Chondrocyte (in vitro differentiated cells): ENCODE data around the gene CNTRL. TPM values are rescaled to one million over a fixed set of nuclear protein-coding genes. Genes with fewer than 3 reads are reported as not detected.
"Not testable (repeated sequence)": the region's sequence is repeated elsewhere in the genome, so short reads cannot be mapped to it uniquely, and the experiment has no call there.

Experiments
- DNase-seq: peaks from one replicate; pipeline ENCODE4 v3.0.0; 2021; ENCODE audit warnings: mixed read lengths, low spot score
- H3K27ac Mint-ChIP-seq: one replicate; pipeline ENCODE4 v1.8.0; 2021; ENCODE audit warnings: mild to moderate bottlenecking, moderate library complexity, mixed read lengths; ENCODE audit not compliant: unreplicated experiment
- H3K27me3 Mint-ChIP-seq: 2 replicates; pipeline ENCODE4 v1.8.0; 2021; ENCODE audit warnings: low read depth, mixed read lengths
- H3K36me3 Mint-ChIP-seq: 2 replicates; pipeline ENCODE4 v1.8.0; 2021; ENCODE audit warnings: low read depth, mixed read lengths
- H3K4me1 Mint-ChIP-seq: 2 replicates; pipeline ENCODE4 v1.8.0; 2021; ENCODE audit warnings: low read depth, mild to moderate bottlenecking, mixed read lengths
- H3K4me3 Mint-ChIP-seq: one replicate; pipeline ENCODE4 v1.8.0; 2021; ENCODE audit warnings: mild to moderate bottlenecking, moderate library complexity, mixed read lengths; ENCODE audit not compliant: unreplicated experiment
- H3K9me3 Mint-ChIP-seq: 2 replicates; pipeline ENCODE4 v1.8.0; 2021; ENCODE audit warnings: low read depth, mixed read lengths
- CTCF ChIP-seq: fragments of 200-600 bp; sonication (generic); IDR thresholded peaks from 2 replicates; pipeline ENCODE4 v1.5.0; 2021; ENCODE audit warnings: antibody characterized with exemption, mild to moderate bottlenecking, moderate library complexity
- total RNA-seq: library from RNA; stranded (reverse); gene quantifications from 3 replicates; pipeline ENCODE4 v1.2.1, GENCODE V29; 2021

CNTRL gene
- total RNA-seq, 1 donor from 2014 or later = 4.9 TPM

GRCh38 chr9:121121582-121122087, 46.9 kb downstream of the CNTRL start:
- TF ChIP-seq CTCF = peak; percentile 64
- Mint-ChIP-seq H3K4me3 (peak overlapping the region; percentile 72), H3K4me1 (peaks cover 23% of the 10 kb centered on the region), H3K27me3 (no peaks in the 10 kb centered on the region), H3K9me3 (no peaks in the 10 kb centered on the region), H3K36me3 (peaks cover 3% of the 10 kb centered on the region), H3K27ac (peak overlapping the region; percentile 76)
- DNase-seq = peak; percentile 97

DNA sequence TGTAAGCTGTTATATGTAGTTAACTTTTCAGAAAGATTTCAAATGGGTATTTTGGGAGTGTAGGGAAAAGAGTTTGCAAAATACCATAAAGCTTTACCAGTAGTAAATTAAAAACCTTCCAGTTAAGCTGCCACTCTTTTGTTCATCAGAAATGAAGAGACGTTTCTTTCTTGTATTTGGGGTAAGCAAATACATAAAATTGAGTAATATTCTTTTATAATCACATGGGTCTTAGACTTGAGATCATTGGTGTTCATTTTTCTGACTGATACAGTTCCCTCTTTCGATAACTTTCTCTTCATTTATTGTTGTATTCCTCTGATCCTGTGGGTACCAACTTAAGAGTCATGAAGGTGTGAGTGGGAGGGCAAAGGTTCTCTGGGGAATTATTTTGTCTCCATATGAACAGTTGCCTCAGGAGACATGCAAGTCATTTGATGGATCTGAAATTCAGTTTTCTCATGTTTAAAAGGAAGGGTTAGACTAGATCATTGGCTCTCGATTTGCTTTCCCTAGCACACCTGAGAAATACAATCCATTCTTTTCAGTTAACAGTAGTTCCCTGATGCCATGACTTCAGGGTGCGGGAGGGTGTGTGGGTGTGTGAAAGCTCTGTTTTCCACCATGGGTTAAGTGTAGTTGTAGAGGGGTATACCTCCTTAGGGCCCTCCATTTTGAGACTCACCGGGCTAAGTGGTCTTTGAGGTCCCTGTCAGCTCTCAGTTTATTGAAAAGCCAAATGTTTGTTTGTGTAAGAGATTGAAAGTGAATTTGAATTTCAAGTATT, 47.7 kb downstream of the CNTRL start:
- peaks cover 23% of the 10 kb centered on the region for H3K4me1 Mint-ChIP-seq
- peak overlapping the region; percentile 76 for H3K27ac Mint-ChIP-seq
- H3K27me3 Mint-ChIP-seq = no peaks in the 10 kb centered on the region
- peak overlapping the region; percentile 72 for H3K4me3 Mint-ChIP-seq
- H3K36me3 Mint-ChIP-seq = peaks cover 5% of the 10 kb centered on the region
- DNase-seq = no peak
- H3K9me3 Mint-ChIP-seq = no peaks in the 10 kb centered on the region
- TF ChIP-seq CTCF = no peak

- peaks cover 23% of the 10 kb centered on the region for H3K4me1 Mint-ChIP-seq
- no peaks in the 10 kb centered on the region for H3K27me3 Mint-ChIP-seq
- TF ChIP-seq CTCF = no peak
- no peak overlapping the region for H3K4me3 Mint-ChIP-seq
- H3K9me3 Mint-ChIP-seq = peaks cover 2% of the 10 kb centered on the region
- peaks cover 7% of the 10 kb centered on the region for H3K36me3 Mint-ChIP-seq
- DNase-seq = no peak
- H3K27ac Mint-ChIP-seq = no peak overlapping the region
Measured at GRCh38 chr9:121123816-121124535, 49.2 kb downstream of the CNTRL start.

DNA sequence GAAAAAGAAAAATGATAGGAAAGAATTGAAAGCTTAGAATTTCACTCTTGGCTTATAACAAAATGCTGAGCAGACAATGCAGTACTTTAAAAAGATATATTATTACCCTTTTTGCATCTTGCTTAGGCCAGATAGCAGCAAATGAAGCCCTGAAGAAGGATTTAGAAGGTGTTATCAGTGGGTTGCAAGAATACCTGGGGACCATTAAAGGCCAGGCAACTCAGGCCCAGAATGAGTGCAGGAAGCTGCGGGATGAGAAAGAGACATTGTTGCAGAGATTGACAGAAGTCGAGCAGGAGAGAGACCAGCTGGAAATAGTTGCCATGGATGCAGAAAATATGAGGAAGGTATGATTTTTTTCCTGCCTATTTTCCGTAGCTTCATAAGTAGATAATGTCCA, 50.8 kb downstream of the CNTRL start:
- no peak for TF ChIP-seq CTCF
- Mint-ChIP-seq H3K27ac (no peak overlapping the region), H3K27me3 (no peaks in the 10 kb centered on the region), H3K4me3 (no peak overlapping the region), H3K9me3 (peaks cover 2% of the 10 kb centered on the region), H3K4me1 (peaks cover 21% of the 10 kb centered on the region), H3K36me3 (peaks cover 12% of the 10 kb centered on the region)
- DNase-seq = no peak

DNA sequence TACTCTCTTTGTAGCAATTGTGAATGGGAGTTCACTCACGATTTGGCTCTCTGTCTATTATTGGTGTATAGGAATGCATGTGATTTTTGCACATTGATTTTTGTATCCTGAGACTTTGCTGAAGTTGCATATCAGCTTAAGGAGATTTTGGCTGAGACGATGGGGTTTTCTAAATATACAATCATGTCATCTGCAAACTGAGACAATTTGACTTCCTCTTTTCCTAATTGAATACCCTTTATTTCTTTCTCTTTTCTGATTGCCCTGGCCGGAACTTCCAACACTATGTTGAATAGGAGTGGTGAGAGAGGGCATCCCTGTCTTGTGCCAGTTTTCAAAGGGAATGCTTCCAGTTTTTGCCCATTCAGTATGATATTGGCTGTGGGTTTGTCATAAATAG, 54.6 kb downstream of the CNTRL start:
- H3K27ac Mint-ChIP-seq, H3K4me3 Mint-ChIP-seq, H3K9me3 Mint-ChIP-seq, H3K4me1 Mint-ChIP-seq, DNase-seq, H3K27me3 Mint-ChIP-seq: not testable (repeated sequence)
- H3K36me3 Mint-ChIP-seq = peaks cover 15% of the 10 kb centered on the region
